ENCODE results near the gene KRTAP16-1.

The KRTAP16-1 gene

GRCh38 chr17:41315204-41315794, 6.2 kb upstream of the KRTAP16-1 start, which contains the start of gene KRTAP17-1:
Gene KRTAP17-1, minus strand, starts transcription at chr17:41315710. Its CDS starts 60 bp downstream, at chr17:41315650.
- H3K4me3 ChIP-seq (ENCODE audit: control insufficient read depth, low read depth, low read length), result no peak within 1 kb of the TSS
- DNase-seq (ENCODE audit: low read depth), result no peak
- TF ChIP-seq, protein P1, sequence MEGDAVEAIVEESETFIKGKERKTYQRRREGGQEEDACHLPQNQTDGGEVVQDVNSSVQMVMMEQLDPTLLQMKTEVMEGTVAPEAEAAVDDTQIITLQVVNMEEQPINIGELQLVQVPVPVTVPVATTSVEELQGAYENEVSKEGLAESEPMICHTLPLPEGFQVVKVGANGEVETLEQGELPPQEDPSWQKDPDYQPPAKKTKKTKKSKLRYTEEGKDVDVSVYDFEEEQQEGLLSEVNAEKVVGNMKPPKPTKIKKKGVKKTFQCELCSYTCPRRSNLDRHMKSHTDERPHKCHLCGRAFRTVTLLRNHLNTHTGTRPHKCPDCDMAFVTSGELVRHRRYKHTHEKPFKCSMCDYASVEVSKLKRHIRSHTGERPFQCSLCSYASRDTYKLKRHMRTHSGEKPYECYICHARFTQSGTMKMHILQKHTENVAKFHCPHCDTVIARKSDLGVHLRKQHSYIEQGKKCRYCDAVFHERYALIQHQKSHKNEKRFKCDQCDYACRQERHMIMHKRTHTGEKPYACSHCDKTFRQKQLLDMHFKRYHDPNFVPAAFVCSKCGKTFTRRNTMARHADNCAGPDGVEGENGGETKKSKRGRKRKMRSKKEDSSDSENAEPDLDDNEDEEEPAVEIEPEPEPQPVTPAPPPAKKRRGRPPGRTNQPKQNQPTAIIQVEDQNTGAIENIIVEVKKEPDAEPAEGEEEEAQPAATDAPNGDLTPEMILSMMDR (conservative IDR thresholded peaks at IDR 0.05; ENCODE audit: control insufficient read depth, insufficient read depth, low read depth, low read length), result no peak

DNA sequence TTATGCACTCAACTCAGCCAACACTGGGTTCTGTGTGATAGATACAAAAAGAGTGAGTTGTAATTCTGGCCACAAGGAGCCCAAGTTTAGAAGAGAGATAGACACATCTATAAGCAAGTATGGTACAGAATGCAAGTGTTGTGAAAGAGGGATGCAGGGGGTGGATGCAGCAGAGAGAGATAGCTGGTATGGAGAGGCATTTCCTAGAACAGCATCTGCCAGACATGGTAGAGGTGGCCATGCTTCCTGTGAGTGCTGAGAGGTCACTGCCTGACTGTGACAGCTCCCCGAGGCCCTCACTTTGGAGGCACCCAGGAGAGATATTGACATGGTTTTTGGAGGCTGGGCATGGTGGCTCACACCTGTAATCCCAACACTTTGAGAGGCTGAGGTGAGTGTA, 2.0 kb upstream of the KRTAP16-1 start:
- TF ChIP-seq, protein P1 (conservative IDR thresholded peaks at IDR 0.05; ENCODE audit: control insufficient read depth, insufficient read depth, low read depth, low read length), result no peak
- DNase-seq (ENCODE audit: low read depth), result no peak
- H3K4me3 ChIP-seq (ENCODE audit: control insufficient read depth, low read depth, low read length), result no peak overlapping the region

DNA sequence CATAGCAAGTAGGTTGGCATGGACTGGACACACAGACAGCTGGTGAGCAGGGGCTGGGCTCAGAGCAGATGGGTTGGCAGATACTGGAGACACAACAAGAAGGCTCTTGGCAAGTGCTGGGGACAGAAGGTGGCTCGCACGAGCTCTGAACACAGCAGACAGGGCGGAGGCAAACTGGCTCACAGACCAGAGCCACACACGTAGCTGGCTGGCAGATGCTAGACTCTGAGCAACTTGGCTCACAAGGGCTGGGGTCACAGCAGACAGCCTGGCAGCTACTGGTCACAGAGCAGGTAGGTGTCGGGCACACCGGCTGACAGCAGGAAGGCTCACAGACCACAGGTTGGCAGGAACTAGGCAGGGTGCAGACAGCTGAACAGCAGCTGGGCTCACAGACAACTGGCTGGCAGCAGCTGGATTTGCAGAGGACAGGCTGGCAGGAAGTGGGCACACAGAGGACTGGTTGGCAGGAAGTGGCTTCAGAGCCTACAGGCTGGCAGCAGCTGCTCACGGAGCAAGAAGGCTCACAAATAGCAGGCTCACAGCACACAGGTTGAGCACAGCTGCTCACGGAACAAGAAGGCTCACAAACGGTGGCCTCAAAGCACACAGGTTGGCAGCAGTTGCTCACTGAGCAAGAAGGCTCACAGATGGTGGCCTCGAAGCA, 725 bp downstream of the KRTAP16-1 start:
- no peak overlapping the region for H3K4me3 ChIP-seq (ENCODE audit: control insufficient read depth, low read depth, low read length)
- TF ChIP-seq, protein P1 (conservative IDR thresholded peaks at IDR 0.05; ENCODE audit: control insufficient read depth, insufficient read depth, low read depth, low read length), result no peak
- DNase-seq (ENCODE audit: low read depth), result no peak

- TF ChIP-seq, protein P1 (conservative IDR thresholded peaks at IDR 0.05; ENCODE audit: control insufficient read depth, insufficient read depth, low read depth, low read length), result no peak
- H3K4me3 ChIP-seq (ENCODE audit: control insufficient read depth, low read depth, low read length), result no peak overlapping the region
- peak; percentile 28 for DNase-seq (ENCODE audit: low read depth)
Observed at GRCh38 chr17:41307647-41308046, 1.5 kb downstream of the KRTAP16-1 start.

DNA sequence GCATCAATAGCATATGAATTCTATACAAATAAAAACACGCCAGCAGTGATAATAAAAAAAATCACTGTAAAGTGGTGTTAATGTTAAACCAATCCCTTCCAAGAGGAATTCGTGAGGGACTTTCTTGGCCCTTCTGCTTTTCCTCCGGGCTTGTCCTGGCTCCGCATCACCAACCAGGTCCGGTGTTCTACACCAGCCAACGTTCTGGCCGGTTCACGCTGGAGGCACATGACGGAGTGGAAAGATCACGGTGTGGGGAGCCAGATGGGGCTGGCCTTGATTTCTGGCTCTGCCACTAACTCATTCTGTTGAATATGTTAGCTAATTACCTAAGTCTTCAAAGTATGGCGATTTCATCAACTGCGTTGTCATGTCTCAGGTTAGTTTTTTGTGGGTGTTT, 5.0 kb downstream of the KRTAP16-1 start:
- TF ChIP-seq, protein P1 (conservative IDR thresholded peaks at IDR 0.05; ENCODE audit: control insufficient read depth, insufficient read depth, low read depth, low read length), result no peak
- H3K4me3 ChIP-seq (ENCODE audit: control insufficient read depth, low read depth, low read length), result no peak overlapping the region

DNA sequence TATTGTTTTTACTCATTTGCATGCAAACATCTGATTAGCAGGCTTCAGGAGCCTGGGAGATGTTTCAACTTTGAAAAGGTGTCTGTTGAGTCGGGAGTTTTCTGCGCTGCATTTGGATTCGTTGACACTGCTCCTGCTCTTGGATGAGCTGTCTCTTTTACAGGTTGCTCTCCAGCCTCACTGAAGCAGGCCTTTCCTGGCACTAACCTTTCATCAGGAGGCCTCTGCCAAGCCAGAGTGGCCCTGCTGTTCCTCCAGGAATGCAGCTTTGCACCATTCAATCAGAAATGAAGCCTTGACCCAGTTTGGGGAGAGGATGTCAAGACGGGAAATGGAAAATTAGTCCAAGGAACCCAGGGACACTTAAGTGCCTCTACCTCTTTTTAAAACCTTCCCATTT, 6.1 kb downstream of the KRTAP16-1 start:
- TF ChIP-seq, protein P1 (conservative IDR thresholded peaks at IDR 0.05; ENCODE audit: control insufficient read depth, insufficient read depth, low read depth, low read length), result no peak
- no peak for DNase-seq (ENCODE audit: low read depth)
- no peak overlapping the region for H3K4me3 ChIP-seq (ENCODE audit: control insufficient read depth, low read depth, low read length)

More for the DNA sequence above, 5.0 kb downstream of the KRTAP16-1 start:
- DNase-seq (ENCODE audit: low read depth), result no peak
